CD14-positive monocyte (primary cell): ENCODE measurements around the gene ECHDC1. TPM values are rescaled to one million over a fixed set of nuclear protein-coding genes. Genes with fewer than 3 reads are reported as not detected.
A peak's percentile ranks its signal among the peaks of the same experiment; 100 is the strongest.

ENCODE experiments used
- DNase-seq, 3 donors: peaks; one replicate each; pipeline ENCODE4 v3.0.0-alpha.2; 2011 to 2022
- H2AFZ ChIP-seq: 2 replicates; pipeline ENCODE4 v1.6.0; 2012; ENCODE audit warnings: mild to moderate bottlenecking, low read depth, low read length, inconsistent platforms; ENCODE audit not compliant: insufficient read depth, poor library complexity, severe bottlenecking
- H3K27ac ChIP-seq, 2 donors: 1 replicate in 1 of 2; 2 replicates in 1 of 2; pipeline ENCODE4 v1.5.1; 2012 to 2013; ENCODE audit warnings: low read length in 2 of 2, control low read depth in 1 of 2, inconsistent platforms in 1 of 2, low read depth in 1 of 2, mild to moderate bottlenecking in 1 of 2
- H3K27me3 ChIP-seq, 2 donors: one replicate each; pipeline versions ENCODE4 v1.6.0 to v1.6.1; 2011 to 2013; ENCODE audit warnings: low read length in 2 of 2; ENCODE audit not compliant: control insufficient read depth in 2 of 2, insufficient read depth in 2 of 2
- H3K36me3 ChIP-seq, 2 donors: replicated peaks in 1 of 2; 1 replicate in 1 of 2; 2 replicates in 1 of 2; pipeline versions ENCODE4 v1.5.1 to v1.6.1; 2012 to 2013; ENCODE audit warnings: low read length in 2 of 2, control low read depth in 1 of 2, inconsistent platforms in 1 of 2, mild to moderate bottlenecking in 1 of 2; ENCODE audit not compliant: insufficient read depth in 2 of 2, control insufficient read depth in 1 of 2
- H3K4me1 ChIP-seq, 2 donors: 1 replicate in 1 of 2; 2 replicates in 1 of 2; pipeline versions ENCODE4 v1.5.1 to v1.6.1; 2012 to 2013; ENCODE audit warnings: low read length in 2 of 2, control low read depth in 1 of 2, inconsistent platforms in 1 of 2, mild to moderate bottlenecking in 1 of 2, moderate library complexity in 1 of 2; ENCODE audit not compliant: insufficient read depth in 2 of 2, control insufficient read depth in 1 of 2
- H3K4me2 ChIP-seq: replicated peaks from 2 replicates; pipeline ENCODE3; 2012; ENCODE audit warnings: low read length, moderate library complexity, mild to moderate bottlenecking; ENCODE audit not compliant: poor library complexity, severe bottlenecking; ENCODE audit errors: extremely low read depth
- H3K4me3 ChIP-seq, 3 experiments: fragments of 200-600 bp in 1 of 3; sonication (generic) in 1 of 3; replicated peaks in 1 of 3; 1 replicate in 2 of 3; 2 replicates in 1 of 3; pipeline ENCODE4 v1.5.1; 2011 to 2013; ENCODE audit warnings: low read length in 3 of 3, mild to moderate bottlenecking in 3 of 3, control low read depth in 2 of 3, low read depth in 2 of 3, inconsistent platforms in 1 of 3, moderate library complexity in 1 of 3
- H3K79me2 ChIP-seq: 2 replicates; pipeline ENCODE4 v1.6.0; 2012; ENCODE audit warnings: mild to moderate bottlenecking, control low read depth, inconsistent platforms, low read length, moderate library complexity; ENCODE audit not compliant: insufficient read depth
- H3K9ac ChIP-seq: 2 replicates; pipeline ENCODE4 v1.6.0; 2017; ENCODE audit warnings: low read length, mild to moderate bottlenecking; ENCODE audit not compliant: insufficient read depth, poor library complexity, severe bottlenecking
- H3K9me3 ChIP-seq, 2 donors: replicated peaks in 1 of 2; 1 replicate in 1 of 2; 2 replicates in 1 of 2; pipeline versions ENCODE4 v1.5.1 to v1.6.1; 2012 to 2013; ENCODE audit warnings: low read length in 2 of 2, control low read depth in 1 of 2; ENCODE audit not compliant: control insufficient read depth in 1 of 2, insufficient read depth in 1 of 2
- H4K20me1 ChIP-seq: 2 replicates; pipeline ENCODE4 v1.6.0; 2012; ENCODE audit warnings: mild to moderate bottlenecking, low read length, control low read depth, moderate library complexity; ENCODE audit not compliant: insufficient read depth
- H3K27ac Mint-ChIP-seq, 7 donors: one replicate each; pipeline ENCODE4 v1.8.0; 2020; ENCODE audit warnings: mild to moderate bottlenecking in 7 of 7, mixed read lengths in 7 of 7, moderate library complexity in 6 of 7, inconsistent platforms in 2 of 7
- H3K27me3 Mint-ChIP-seq, 3 donors: one replicate each; pipeline ENCODE4 v1.8.0; 2021 to 2022; ENCODE audit warnings: low read depth in 3 of 3, mild to moderate bottlenecking in 3 of 3, mixed read lengths in 3 of 3, moderate library complexity in 3 of 3, inconsistent platforms in 1 of 3
- H3K36me3 Mint-ChIP-seq, 2 donors: one replicate each; pipeline ENCODE4 v1.8.0; 2020; ENCODE audit warnings: mixed read lengths in 2 of 2, inconsistent platforms in 1 of 2, mild to moderate bottlenecking in 1 of 2
- H3K4me1 Mint-ChIP-seq: one replicate; pipeline ENCODE4 v1.8.0; 2020; ENCODE audit warnings: mild to moderate bottlenecking, mixed read lengths
- H3K4me3 Mint-ChIP-seq, 2 donors: one replicate each; pipeline ENCODE4 v1.8.0; 2020; ENCODE audit warnings: mild to moderate bottlenecking in 2 of 2, mixed read lengths in 2 of 2, moderate library complexity in 1 of 2
- H3K9me3 Mint-ChIP-seq, 7 donors: one replicate each; pipeline ENCODE4 v1.8.0; 2020 to 2022; ENCODE audit warnings: mixed read lengths in 7 of 7, mild to moderate bottlenecking in 6 of 7, moderate library complexity in 6 of 7, inconsistent platforms in 2 of 7
- CTCF ChIP-seq: fragments of 200-600 bp; IDR thresholded peaks from one replicate; pipeline ENCODE4 v1.8.0; 2022; ENCODE audit warnings: antibody characterized with exemption, mild to moderate bottlenecking
- WGBS: methylation state at CpG from one replicate; pipeline ENCODE4 v1.1.5; 2013; ENCODE audit warnings: missing lambda C conversion rate; ENCODE audit not compliant: insufficient coverage; 5-methylcytosine and 5-hydroxymethylcytosine counted together
- intact Hi-C, 2 donors: fragments of 100-400 bp; cut with micrococcal nuclease; formaldehyde crosslinking; loops; one replicate each; pipeline versions ENCODE4 v1.15.0 to v1.15.1; 2023
- polyA plus RNA-seq, 3 donors: library from polyadenylated mRNA; depleted of rRNA in 1 of 3; unstranded in 2 of 3; stranded (reverse) in 1 of 3; fragments of 300-500 nt in 2 of 3; fragments of >200 nt in 1 of 3; fragmentation: Illumina TruSeq in 2 of 3; gene quantifications; 1 replicate in 2 of 3; 2 replicates in 1 of 3; pipeline ENCODE4 v1.2.3, GENCODE V29; 2012 to 2021

ECHDC1 gene
- polyA plus RNA-seq, 3 donors = 36.4 to 104 (median 102) TPM

DNA sequence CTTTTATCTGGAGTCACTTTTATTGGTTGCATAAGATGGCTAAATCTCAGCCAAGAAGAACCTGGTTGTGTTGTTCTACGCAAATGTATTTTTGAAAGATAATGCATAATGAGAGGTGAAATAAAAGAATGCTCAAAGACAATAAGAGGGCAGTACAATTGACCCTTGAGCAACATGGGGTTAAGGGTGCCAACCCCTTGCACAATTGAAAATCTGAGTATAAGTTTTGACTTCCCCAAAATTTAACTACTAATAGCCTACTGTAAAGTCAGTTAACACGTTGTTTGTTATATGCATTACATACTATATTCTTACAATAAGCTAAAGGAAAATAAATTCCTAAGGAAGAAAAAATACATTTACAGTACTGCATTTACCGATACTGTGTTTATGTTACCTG is 70.8 kb downstream of the ECHDC1 start:
- no peaks in the 10 kb centered on the region for H3K27me3 ChIP-seq
- peak overlapping the region in 1 of 2 donors; percentile 68 for H3K27ac ChIP-seq
- no peak overlapping the region for H2AFZ ChIP-seq
- peaks cover 81% of the 10 kb centered on the region for H4K20me1 ChIP-seq
- no peak overlapping the region for H3K9ac ChIP-seq
- Mint-ChIP-seq H3K27me3 (no peaks in the 10 kb centered on the region), H3K27ac (peak overlapping the region in 6 of 7 donors; percentile 20 to 87 (median 65)), H3K9me3 (peaks cover 0 to 2% (median 0%) of the 10 kb centered on the region in 7 donors), H3K36me3 (peaks cover 8 to 17% of the 10 kb centered on the region in 2 donors), H3K4me1 (peaks cover 54% of the 10 kb centered on the region), H3K4me3 (peak overlapping the region in 1 of 2 donors; percentile 39)
- TF ChIP-seq CTCF = no peak
- intact Hi-C loops = no loop called here
- WGBS = 100% methylated on average over 2 of the region's 3 CpGs
- H3K79me2 ChIP-seq = peaks cover 100% of the 10 kb centered on the region
- H3K36me3 ChIP-seq = no peaks in the 10 kb centered on the region
- peak in 2 of 3 donors; percentile 36 to 59 for DNase-seq
- H3K4me2 ChIP-seq = peak overlapping the region; percentile 63
- peak overlapping the region in 1 of 3 experiments; percentile 47 for H3K4me3 ChIP-seq
- peaks cover 45 to 60% of the 10 kb centered on the region in 2 donors for H3K4me1 ChIP-seq
- H3K9me3 ChIP-seq = no peaks in the 10 kb centered on the region

DNA sequence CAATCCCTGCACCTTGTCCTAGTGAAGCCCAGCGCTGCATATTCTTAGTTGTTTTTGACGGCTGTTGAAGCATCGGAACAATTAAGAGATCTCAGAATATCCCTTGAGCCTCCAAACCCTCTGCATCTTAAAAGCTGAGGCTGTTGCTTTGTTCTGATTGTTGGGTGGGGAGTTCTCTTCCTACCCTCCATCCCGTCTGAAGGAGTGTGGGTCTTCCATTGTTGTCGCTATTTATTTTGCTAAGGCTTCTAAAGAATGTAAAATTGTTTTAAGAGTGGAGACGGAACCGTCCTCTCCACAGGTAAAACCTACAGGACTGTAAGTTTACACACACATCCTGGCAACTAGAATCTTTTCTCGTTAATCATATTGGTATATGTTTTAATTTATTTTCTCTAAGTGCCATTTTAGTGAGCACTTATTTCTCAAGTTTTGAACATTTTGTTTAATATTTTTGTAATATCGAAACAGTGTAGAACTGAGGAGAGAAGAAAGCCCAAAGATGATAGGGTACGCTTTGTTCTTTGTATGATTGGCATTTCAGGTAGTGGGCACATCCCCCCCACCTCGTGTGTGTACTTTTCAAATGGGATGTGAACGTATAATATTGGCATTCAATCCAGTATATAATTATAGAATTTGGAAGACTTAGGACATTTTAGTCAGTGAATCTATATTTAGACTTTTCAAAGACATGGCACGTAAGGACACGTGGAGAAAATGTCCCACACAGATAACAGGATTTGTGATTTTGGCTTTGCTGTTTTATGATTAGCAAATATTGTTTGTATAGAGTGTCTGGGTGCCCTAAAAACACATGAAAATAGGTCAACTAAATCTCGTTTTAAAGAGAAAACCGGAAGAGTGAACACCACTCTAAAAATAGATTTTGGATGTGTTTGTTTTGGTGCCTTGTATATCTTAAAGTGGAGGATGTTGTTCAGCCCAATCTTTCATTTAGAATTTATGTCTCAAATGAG is 75.5 kb downstream of the ECHDC1 start:
- Histone ChIP-seq H3K4me1 (peaks cover 40 to 56% of the 10 kb centered on the region in 2 donors), H3K9ac (peak overlapping the region; percentile 100), H2AFZ (peak overlapping the region; percentile 78), H3K4me3 (peak overlapping the region; percentile 69 to 94 (median 86)), H3K27me3 (no peaks in the 10 kb centered on the region), H3K4me2 (peak overlapping the region; percentile 75), H3K27ac (peak overlapping the region; percentile 97 to 100), H3K36me3 (no peaks in the 10 kb centered on the region), H3K9me3 (no peaks in the 10 kb centered on the region), H3K79me2 (peaks cover 63% of the 10 kb centered on the region), H4K20me1 (peaks cover 36% of the 10 kb centered on the region)
- WGBS = no CpG with 5 or more reads among the region's 16 CpGs
- Mint-ChIP-seq H3K9me3 (no peaks in the 10 kb centered on the region), H3K36me3 (peaks cover 5 to 8% of the 10 kb centered on the region in 2 donors), H3K27ac (peak overlapping the region; percentile 95 to 100 (median 97)), H3K4me3 (peak overlapping the region; percentile 90 to 100), H3K27me3 (no peaks in the 10 kb centered on the region), H3K4me1 (peaks cover 50% of the 10 kb centered on the region)
- no peak for TF ChIP-seq CTCF
- intact Hi-C loops = loop anchor here (2.0 to 10.0 kb wide), 3 partner anchors 63 to 81 kb away; partner anchors contain the start of gene ECHDC1 (in 1 of the 2)
- DNase-seq = no peak
